Stimulated activated CD4-positive, alpha-beta T cell treated with anti-CD3 and anti-CD28 coated beads, TNF-alpha, amount 100 ng/mL, for 4 hours (primary cell): ENCODE measurements around the gene HEXIM1.
A peak's percentile ranks its signal among the peaks of the same experiment; 100 is the strongest.

Source experiments
- DNase-seq, 3 experiments: peaks; one replicate each; pipeline ENCODE4 v3.0.0-alpha.2; 2020; ENCODE audit warnings: low read depth in 3 of 3

HEXIM1 gene

DNA sequence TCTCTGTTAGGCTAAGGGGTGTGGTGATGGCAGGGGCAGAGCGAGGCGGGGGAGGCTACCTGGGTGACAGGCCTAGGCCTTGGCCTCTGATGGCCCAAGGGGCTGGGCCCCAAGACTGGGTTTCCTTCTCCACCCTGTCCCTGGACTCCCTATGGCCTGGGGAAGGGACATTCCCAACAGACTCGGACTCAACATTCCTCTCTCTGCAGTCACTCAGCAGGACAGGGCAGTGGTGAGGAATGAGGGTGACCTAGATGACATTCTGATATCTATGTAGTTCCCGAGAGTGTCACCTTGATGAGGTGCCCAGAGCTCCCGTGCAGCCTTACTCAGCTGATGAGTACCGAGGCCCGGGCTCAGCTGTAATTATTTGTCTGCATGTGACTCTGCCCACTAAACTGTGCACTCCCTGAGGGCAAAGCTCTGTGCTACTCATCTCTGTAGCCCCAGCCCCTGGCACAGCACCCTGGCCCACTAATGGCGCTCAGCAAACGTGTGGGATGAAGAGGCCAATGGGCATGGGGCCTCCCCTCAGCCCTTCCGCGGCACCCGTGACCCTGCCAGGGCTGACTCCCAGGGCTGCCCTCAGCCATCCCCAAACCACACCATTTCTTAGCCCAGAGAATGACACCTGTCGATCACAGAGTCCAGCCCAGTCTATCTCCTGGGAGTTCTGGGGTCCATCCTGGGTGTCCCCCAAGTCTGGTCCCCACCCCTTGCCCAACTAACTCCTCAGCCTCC, 18.2 kb upstream of the HEXIM1 start:
- DNase-seq: no peak

DNA sequence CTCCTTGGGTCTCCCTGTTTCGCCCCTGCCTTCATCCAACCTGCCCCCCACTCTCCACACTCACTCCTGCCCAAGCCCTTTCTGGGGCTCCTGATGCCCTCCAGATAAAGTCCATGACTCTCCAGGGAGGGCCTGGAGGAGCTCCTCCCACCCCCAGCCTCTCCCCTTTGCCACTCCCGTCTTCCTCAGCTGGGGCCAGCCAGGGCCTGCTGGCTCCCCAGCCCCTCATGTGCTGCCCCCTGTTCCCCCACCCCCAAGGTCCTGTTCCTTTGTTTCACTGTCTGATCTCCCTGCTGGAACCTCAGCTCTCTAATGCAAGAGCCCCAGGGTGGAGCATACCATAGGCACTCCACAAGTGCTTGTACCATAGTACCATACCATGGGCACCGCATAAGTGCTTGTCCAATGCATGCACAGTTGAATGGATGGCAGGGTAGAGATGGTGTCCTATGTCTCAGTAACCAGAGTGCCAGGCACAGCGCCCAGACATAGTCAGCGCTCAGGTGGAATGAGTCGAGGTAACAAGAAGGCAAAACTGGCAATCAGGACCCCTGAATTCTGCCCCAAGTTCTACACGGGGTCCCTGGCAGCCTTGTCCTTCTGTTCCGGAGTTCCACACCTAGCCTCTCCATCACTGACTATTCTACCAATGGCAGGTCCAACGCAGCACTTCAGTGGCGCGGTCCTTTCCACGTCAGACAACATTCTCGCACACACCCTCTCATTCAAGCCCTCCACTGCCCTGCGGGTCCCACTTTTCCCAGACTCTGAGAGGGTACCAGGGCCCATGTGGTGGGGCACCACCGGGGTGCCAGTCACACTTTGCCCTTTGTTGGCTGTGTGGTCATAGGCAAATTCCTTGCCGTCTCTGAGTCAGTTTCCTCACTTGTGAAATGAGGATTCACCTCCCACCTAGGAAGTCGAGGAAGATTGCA, 17.3 kb upstream of the HEXIM1 start:
- DNase-seq: no peak

DNA sequence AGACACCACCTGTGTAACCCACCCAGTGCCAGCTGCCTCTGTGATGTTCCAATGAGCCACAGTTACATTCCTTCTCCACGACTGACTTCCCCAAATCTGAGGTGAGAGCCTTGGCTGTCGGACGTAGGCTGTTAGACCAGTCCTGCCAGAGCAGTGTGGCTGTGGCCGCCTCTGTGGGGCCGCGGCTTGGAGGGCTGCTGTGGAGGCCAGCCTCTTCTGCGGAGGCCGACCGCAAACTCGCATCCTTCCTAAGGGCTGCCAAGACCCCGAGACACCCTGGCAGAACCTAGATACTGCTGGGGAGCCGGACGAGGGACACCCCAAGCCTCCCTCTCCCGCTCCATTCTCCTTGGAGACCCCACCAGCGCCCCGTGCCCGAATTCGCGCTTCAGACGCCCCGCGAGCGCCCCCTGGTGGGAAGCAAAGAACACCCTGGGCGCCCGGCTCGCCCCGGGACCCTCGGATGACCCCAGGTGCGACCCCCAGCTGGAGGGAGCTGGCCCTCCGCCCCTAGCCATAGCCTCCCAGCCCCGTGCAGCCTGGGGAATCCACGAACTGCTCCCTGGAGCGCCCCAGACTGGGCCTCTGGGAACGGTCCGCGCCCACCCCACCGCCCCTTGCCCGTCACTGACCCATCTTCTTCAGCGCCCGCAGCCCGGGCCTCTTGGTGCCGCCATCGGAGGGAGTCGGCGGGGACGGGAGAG, 16.5 kb upstream of the HEXIM1 start:
- DNase-seq: peak in 1 of 3 experiments; percentile 40

DNA sequence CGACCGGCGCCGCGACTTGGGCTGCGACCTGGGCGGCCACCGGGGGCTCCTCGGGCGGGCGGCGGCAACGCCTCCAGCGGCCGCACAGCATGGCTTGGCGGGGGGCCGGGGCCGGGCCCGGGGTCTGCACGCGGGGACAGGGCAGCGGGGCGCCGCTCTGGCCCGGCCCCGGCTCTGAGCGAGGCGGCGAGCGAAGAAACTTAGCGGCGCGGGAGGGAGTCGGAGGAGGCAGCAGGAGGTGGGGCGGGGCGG, 16.0 kb upstream of the HEXIM1 start, which contains the start of gene PLCD3:
Gene PLCD3, minus strand, starts transcription at position 196 of the 252 bp plus-strand sequence. Its CDS starts 105 bp downstream, at position 91.
- peak in 1 of 3 experiments; percentile 59 for DNase-seq

DNA sequence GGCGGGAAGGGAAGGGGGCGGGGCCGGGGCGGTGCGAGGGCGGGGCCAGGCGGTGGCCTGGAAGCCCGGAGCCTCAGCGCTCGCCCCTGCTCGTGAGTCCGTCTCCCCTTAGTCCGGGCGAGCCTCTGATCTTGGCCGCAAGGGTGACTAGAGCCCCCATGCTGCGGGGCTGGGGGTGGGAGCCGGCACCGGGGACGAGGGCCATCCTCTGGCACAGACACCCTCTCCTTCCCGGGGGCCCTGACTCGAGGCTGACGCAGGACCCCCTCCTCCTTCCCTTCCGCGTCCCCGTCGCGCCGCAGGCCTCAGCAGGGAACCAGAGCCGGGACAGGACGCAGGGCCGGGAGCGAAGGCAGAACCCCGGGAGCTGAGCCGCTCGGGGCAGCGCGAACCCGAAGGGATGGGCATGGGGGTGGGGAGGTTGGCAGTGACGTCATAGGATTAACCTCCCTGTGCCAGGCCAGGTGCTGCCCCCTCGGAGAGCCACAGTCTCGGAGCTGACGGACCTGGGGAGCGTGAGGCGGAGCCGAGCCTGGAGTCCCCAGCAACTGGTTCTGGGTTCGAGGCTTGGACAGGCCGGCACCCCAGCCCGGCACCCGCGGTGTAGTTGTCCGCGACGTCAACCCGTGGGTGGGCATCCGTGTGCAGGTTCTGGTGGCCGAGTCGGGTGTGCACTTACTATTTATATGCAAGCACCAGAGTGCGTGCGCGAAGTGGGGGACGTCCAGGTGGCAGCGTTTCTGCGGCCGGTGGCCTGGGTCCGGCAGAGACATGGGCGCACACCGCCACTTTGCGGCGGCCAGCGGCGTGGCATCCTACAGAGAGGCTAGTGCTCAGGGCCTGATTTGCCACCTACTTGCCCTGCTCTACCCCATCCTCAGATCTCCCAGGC, 15.5 kb upstream of the HEXIM1 start:
- DNase-seq: peak in 2 of 3 experiments; percentile 52 to 69

DNA sequence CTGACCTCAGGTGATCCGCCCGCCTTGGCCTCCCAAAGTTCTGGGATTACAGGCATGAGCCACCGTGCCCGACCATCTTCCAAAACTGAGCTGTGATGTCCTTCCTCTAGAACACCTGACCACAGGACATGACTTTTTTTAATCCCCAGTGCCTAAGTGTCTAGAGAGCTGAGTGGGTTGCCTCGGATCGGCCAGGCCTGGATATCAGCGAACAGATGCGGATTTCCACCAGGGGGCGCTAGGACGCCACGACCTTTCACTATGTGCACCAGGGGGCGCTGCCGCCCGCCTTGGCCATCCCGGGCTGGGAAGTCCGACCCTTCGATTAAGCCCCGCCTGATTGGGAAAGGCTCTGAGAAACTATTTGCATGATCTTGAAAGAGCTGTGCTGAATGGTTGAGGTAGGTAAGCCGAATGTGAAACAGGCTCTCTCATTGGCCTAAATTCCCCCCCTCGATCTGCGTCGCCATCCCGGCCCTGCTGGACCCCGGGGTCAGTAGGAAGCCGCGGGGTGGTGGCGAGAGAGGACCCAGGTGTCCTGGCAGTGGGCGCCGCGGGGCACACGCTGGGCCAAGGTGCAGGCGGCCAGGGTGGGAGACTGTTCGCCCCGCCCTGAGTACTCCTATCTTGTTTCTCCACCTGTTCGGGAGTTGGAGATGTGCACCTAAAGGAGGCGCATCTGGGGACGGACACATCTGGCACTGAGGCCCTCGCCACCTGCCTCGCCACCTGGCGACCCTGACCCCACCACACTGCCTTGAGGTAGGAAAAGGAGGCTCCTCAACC, 12.9 kb upstream of the HEXIM1 start, which contains the start of gene ACBD4:
Gene ACBD4, plus strand, starts transcription at position 496 of the 786 bp plus-strand sequence. CDS start 458 bp downstream, outside the sequence.
- DNase-seq: peak; percentile 90 to 98 (median 97)

DNA sequence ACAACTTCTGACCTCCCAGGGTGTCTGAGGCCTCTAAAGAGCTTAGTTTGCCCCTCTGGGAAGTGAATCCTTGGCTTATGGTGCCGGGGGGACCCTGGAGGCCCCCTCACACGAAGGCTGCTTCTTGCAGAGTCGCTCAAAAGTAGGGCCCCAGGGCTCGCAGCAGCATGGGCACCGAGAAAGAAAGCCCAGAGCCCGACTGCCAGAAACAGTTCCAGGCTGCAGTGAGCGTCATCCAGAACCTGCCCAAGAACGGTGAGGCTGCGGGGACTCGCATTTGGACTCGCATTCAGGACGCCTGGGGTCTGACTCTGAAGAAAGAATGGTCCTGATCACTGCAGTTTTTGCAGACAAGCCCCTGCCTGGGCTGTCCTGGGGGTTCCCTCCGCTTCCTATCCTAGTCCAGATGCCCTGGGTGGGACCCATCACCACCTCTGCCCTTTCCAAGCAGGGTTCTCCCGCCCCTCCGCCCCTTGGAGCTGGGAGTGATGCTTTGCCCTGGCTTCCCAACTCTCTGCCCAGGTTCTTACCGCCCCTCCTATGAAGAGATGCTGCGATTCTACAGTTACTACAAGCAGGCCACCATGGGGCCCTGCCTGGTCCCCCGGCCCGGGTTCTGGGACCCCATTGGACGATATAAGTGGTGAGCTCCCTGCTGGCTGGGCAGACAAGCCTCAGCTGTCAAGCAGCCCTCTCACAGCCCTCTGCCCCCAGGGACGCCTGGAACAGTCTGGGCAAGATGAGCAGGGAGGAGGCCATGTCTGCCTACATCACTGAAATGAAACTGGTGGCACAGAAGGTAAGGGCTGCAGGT, 12.1 kb upstream of the HEXIM1 start:
- no peak for DNase-seq

DNA sequence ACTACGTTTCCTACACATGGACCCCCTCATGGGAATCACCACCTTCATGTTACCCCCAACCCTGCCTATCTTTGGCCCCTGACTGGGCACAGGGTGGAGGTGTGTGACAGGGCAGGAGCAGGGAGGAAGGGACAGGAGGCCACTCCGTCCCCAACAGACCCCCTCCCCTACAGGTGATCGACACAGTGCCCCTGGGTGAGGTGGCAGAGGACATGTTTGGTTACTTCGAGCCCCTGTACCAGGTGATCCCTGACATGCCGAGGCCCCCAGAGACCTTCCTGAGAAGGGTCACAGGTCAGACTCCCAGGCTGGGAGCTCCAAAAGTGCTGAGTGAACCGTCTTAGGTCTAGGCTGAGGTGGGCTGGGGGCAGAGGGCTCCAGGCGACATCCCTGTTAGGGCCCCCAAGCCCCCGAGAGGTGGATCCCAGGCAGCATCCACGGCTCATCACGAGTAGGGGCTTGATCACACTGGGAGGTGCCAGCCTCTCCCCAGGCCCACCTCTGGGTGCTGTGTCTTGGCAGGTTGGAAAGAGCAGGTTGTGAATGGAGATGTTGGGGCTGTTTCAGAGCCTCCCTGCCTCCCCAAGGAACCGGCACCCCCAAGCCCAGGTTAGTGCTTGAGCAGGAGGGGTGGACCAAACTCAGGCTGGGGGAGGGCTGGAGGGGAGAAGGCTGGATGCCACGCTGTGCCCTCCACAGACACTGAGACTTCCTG, 11.3 kb upstream of the HEXIM1 start:
- no peak for DNase-seq

DNA sequence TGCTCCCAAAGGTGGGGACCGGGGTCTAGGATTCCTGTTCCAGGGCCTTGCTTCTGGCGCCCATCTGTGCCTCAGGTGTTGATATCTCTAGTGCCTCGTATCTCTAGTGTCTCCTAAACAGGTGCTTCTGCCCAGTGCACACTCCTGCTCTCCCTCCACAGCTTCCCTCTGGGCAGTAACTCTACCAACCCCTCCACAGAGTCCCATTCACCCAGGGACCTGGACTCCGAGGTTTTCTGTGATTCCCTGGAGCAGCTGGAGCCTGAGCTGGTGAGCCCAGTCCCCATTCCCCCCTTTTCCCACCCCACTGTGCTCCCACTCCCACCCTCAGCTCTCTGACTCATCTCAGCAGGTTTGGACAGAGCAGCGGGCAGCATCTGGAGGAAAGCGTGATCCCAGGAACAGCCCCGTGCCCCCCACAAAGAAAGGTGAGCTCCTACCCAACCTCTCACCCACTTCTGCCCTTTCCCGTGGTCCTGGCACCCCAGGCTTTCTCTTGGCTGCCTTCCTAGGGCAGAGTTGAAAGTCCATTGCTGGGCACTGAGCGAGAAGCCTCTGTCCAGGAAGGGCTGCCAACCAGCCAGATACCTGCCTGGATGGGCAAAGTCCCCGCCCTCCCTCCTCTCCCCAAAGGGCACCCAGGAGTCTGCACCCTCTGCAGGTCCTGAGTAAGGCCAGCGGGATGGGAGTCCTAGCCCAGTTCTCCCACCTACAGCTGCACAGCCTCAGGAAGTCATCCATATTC, 10.5 kb upstream of the HEXIM1 start:
- DNase-seq: no peak

DNA sequence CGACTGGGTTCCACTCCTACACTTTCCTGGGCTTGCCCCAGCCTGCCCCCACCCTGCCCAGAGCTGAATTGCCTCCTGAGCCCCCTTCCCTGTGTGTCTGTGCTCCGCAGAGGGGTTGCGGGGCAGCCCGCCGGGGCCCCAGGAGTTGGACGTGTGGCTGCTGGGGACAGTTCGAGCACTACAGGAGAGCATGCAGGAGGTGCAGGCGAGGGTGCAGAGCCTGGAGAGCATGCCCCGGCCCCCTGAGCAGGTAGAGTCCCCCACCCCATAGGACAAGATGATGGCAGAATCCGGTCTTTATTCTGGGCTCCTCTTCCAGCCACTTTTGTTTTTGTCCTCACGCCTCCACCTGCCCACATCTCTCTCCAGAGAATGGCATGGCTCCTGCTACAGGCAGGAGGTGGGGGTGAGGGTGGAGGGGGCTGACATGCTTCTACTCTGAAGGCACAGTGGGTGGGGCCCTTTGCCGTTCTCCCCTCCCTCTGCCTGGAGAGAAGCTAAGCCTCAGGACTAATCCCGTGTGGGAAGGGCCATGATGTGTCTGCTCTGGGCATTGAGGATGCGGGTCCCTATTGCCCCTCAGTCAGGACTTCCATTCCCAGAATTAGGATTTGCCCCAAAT, 9.3 kb upstream of the HEXIM1 start:
- no peak for DNase-seq

DNA sequence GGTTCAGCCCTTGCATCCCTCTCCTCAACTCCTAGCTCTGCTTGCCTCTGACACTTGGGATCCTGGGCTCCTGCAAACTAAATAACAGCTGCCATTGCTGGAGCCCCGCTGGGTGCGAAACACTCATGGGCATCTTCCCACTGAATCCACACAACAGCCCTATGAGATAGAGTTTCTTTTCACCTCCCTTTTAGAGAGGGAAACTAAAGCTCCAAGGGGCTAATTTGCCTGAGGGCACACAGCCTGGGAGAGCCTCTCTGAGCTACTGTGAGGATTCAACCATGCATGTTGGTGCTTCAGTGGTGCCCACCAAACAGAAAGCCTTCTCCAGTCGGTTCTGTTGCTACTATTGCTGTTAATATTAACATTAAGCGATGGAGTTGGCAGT, 8.7 kb upstream of the HEXIM1 start:
- DNase-seq: no peak

DNA sequence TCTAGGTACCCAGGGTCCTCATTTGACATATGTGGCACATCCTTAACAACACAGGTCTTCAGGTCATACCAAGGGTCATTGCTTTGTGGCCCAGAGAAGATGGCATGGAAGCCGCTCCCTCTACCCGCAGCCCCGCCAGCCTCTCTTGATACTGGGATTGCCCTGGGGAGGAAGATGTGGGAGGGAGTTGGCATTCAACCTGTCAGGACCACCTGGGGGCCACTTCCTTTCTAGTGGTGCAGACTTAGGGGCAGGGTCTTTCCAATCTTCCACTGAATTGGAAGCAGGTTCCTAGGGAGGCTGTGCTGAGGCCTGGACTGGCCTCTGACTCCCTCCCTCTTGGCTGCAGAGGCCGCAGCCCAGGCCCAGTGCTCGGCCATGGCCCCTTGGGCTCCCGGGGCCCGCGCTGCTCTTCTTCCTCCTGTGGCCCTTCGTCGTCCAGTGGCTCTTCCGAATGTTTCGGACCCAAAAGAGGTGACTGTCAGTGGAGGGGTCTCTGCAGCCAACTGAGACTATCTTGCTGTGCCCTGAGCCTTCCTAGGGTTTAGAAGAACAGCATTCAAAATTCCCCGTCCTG, 5.1 kb upstream of the HEXIM1 start:
- no peak for DNase-seq

DNA sequence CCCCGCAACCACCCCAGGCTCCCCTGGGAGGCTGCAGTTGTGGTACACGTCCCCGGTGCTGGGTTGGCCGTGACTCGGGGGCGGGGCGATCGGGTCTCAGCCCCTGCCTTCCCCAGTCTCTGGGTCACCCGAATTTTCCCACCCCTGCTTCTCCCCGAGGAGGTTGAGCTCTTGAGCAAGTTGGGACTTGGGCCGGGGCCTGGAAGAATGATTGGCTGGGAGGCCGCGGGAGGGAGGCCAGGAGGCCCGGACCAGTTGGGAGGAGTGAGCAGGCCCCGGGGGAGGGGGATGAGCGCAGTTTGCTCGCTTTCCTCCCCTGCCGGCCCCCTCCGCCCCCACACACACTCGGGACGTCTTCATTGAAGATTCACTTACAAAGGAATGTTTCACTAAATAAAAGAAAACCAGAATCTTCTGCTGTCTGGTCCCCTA, 4.5 kb upstream of the HEXIM1 start:
- peak in 1 of 3 experiments; percentile 20 for DNase-seq

DNA sequence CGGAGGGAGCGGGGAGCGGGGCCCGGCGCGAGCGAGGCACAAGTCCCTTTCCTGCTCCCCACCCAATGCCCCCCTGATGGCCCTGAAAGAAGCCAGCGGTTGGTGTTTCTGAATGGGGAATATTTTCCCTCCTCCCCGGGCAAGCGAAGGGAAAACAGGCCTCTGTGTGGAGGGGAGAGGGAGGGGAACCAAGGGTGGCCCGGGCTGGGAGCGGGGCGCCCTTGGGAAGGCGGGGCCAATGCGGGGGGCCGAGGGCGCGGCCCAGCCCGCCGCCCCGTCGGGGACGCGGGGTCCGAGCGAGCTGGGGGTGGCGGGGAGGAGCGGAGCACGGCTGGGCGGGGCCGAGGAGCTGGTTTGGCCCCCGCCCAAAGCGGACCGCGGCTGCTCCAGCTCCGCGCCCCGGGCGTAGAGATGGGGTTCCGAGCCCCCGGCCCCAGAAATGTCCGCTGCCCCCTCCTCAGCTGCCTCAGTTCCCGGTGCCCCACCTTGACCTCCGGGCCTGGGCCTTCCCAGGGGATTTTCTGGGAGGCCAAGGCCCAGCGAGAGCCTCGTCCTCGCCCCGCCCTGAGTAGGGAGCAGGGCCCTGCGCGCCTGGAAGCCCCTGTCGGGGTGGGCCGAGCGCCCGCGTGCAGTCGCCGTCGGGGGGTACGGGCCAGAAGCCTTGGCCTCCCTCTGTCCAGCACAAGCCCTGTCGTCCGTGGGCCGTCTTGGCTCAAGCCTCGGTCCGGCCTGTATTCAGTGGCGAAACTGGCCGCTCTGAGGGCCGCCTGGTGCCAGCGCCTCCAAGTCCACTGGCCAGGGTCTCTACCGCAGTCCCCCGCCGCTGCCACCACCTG, 3.9 kb upstream of the HEXIM1 start:
- DNase-seq: no peak

DNA sequence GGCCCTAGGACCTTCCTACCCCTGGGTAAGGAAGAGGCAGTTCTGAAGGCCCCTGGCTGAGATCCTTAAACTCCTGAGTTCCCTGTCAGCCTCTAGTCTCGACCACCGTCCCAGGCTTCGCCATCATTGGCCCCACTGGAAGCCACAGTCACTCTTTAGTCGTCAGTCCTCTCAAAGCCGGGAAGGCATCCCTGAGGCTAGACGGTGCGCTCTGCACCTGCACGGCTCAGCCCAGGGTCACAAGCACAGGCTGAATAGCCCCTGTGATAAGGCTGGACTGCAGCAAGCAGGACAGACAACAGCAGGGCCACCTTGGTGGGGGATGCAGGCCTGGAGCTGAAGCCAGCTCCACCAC, 3.3 kb upstream of the HEXIM1 start:
- no peak for DNase-seq

DNA sequence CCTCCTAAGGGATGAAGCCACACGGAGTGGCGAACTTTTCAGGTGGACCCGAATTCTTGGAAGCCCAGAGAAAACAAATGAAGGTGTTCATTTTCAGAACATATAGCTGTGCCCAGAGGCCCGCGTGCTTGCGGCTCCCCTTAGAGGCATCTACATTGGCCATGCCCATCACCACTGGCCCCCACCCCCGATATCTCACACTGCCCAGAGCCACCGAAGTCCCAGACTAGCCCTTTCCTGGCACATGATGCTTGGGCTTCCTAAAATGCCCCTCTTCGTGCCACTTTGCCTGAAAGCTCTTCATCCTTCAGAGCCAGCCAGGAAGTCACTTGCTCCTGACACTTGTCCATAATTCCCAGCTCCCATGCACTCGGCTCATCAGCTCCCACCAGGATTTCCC, 2.1 kb upstream of the HEXIM1 start:
- DNase-seq: no peak

DNA sequence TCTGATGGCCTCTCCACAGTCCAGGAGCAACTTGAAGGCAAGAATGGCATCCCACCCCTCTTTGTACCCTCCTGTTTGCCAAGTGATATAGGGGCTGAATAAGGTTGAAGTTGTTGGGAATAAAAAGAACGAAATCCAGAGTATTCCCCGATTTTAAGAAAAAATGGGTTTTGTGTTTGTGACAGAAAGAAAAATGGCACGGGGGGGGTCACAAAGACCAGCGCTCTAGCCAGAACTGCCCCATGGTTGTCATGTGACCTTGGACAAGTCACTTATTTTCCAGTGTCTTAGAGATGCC, 1.7 kb upstream of the HEXIM1 start:
- DNase-seq: no peak
